Left cardiac atrium (tissue), 4 donors: ENCODE data around the gene TBPL2. TPM values are rescaled to one million over a fixed set of nuclear protein-coding genes. Genes with fewer than 3 reads are reported as not detected.

ENCODE experiments used
- ATAC-seq, 2 donors: fragments of 200-7000 bp; cut with Tn5 transposase; one replicate each; pipeline ENCODE4 v1.9.1; 2020; ENCODE audit warnings: mild to moderate bottlenecking in 2 of 2, moderate library complexity in 2 of 2
- DNase-seq: peaks from one replicate; pipeline ENCODE4 v3.0.0-alpha.2; 2020
- intact Hi-C, 2 donors: fragments of 100-400 bp; cut with DNase I; formaldehyde crosslinking; loops; one replicate each; pipeline versions ENCODE4 v1.14.1 to v1.15.1; 2022 to 2023
- total RNA-seq, 2 donors: library from RNA; stranded (reverse); fragmentation: NEBNext Ultra II Directional; extraction: Animal tissue kit (Norgen Biotek cat#: 25700); gene quantifications; one replicate each; pipeline ENCODE4 v1.2.1, GENCODE V29; 2021
- donor health status: DM: no; HTN: yes; CAD: no.
- donor health status: DM: no; HTN: yes; CAD: no; lungs with severe emphysema.
- donor health status: DM: yes; HTN: yes; CAD: no.
- donor health status: Dilated cardiomyopathy.

The TBPL2 gene
- total RNA-seq, 2 donors from 2014 or later, result not detected

- no peak for DNase-seq
- ATAC-seq, result no peak
- intact Hi-C loops, result no loop called here
Observed at GRCh38 chr14:55382483-55382882, 57.9 kb downstream of the TBPL2 start.

- intact Hi-C loops, result no loop called here
- ATAC-seq (no peak), DNase-seq (no peak)
Observed at GRCh38 chr14:55381561-55381960, 58.9 kb downstream of the TBPL2 start.

- intact Hi-C loops, result no loop called here
- ATAC-seq (no peak), DNase-seq (no peak)
Observed at GRCh38 chr14:55381040-55381439, 59.4 kb downstream of the TBPL2 start.

- no peak for ATAC-seq
- intact Hi-C loops, result no loop called here
- no peak for DNase-seq
Observed at GRCh38 chr14:55377236-55377635, 63.2 kb downstream of the TBPL2 start.

GRCh38 chr14:55374771-55375170 lies 65.6 kb downstream of the TBPL2 start:
- DNase-seq (no peak), ATAC-seq (no peak)
- intact Hi-C loops, result no loop called here

GRCh38 chr14:55373784-55374705 lies 66.4 kb downstream of the TBPL2 start:
- no peak for ATAC-seq

GRCh38 chr14:55372825-55373224 lies 67.6 kb downstream of the TBPL2 start:
- ATAC-seq (no peak), DNase-seq (no peak)
- intact Hi-C loops, result no loop called here

More at GRCh38 chr14:55373784-55374705, 66.4 kb downstream of the TBPL2 start:
- intact Hi-C loops, result no loop called here
- no peak for DNase-seq

GRCh38 chr14:55372423-55372822 lies 68.0 kb downstream of the TBPL2 start:
- ATAC-seq, result no peak
- DNase-seq, result no peak
- intact Hi-C loops, result no loop called here

GRCh38 chr14:55370883-55371455 lies 69.4 kb downstream of the TBPL2 start:
- DNase-seq, result no peak
- ATAC-seq, result no peak
- intact Hi-C loops, result no loop called here

- ATAC-seq (no peak), DNase-seq (no peak)
- intact Hi-C loops, result no loop called here
Observed at GRCh38 chr14:55366271-55366670, 74.1 kb downstream of the TBPL2 start.

Other genes starting within 250 kb of the TBPL2 start
- gene DLGAP5, start 249.0 kb downstream of the TBPL2 start, total RNA-seq, result under 1 TPM; 0.29 to 0.80 TPM
- gene FBXO34, start 169.2 kb downstream of the TBPL2 start, total RNA-seq, result 10 to 100 TPM; 18.8 to 23.8 TPM
- 1 to 10 TPM; 6.8 to 8.5 TPM for gene ATG14, start 28.8 kb downstream of the TBPL2 start, total RNA-seq
- gene KTN1, start 139.6 kb upstream of the TBPL2 start, total RNA-seq, result 100 to 1,000 TPM; 173 to 176 TPM